Measurements from ENCODE around the gene CCDC77. TPM values are rescaled to one million over a fixed set of nuclear protein-coding genes. Genes with fewer than 3 reads are reported as not detected.
"Not testable (repeated sequence)": the region's sequence is repeated elsewhere in the genome, so short reads cannot be mapped to it uniquely, and the experiment has no call there.

Gene CCDC77
- 10 to 100 TPM; 13.8 to 13.9 TPM for total RNA-seq

DNA sequence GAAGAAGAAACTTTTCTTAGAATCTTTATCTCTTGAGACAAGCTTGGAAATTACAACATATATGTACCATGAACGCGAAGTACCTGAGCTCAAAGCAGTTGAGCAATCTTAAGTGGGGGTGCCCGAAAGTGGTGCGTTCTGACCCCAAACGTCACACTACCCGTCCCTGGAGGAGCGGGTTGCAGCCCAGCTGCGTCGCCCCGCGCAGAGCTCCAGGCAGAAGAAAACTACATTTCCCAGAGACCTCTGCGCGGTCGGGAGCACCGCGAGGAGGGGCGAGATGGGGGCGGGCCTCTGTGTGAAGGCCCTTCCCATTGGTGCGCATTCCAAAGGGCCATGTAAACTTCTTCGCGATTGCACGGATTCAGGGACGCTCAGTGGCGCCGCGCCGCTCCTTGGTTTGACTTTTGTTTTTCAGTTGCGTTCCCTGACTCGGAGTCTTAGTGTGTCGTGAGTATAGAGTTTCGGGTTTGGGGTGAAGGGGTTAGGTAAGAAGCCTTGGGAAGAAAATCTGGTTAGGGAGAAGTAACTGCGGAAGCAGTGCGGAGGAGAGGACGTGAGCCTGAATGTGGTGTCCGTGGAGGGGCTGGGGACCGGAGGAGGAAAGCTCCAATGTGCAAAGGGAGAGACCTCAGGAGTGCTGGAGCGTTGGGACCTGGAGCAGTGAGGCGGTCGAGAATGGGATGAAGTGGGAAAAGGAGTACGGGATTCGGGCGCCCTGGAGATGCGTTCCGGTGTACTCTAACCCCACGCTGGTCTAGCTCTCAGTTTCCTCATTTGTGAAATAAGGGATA, at the start of gene CCDC77:
Gene CCDC77, plus strand, starts transcription at position 410 of the 794 bp plus-strand sequence. CDS start 7,740 bp downstream, outside the sequence.
- Mint-ChIP-seq H3K4me3 (no peak within 1 kb of the TSS), H3K27ac (no peak within 1 kb of the TSS), H3K4me1 (peaks cover 4% of the 10 kb centered on the region), H3K9me3 (no peaks in the 10 kb centered on the region), H3K36me3 (no peaks in the 10 kb centered on the region), H3K27me3 (no peaks in the 10 kb centered on the region)
- peak; percentile 93 for DNase-seq

DNA sequence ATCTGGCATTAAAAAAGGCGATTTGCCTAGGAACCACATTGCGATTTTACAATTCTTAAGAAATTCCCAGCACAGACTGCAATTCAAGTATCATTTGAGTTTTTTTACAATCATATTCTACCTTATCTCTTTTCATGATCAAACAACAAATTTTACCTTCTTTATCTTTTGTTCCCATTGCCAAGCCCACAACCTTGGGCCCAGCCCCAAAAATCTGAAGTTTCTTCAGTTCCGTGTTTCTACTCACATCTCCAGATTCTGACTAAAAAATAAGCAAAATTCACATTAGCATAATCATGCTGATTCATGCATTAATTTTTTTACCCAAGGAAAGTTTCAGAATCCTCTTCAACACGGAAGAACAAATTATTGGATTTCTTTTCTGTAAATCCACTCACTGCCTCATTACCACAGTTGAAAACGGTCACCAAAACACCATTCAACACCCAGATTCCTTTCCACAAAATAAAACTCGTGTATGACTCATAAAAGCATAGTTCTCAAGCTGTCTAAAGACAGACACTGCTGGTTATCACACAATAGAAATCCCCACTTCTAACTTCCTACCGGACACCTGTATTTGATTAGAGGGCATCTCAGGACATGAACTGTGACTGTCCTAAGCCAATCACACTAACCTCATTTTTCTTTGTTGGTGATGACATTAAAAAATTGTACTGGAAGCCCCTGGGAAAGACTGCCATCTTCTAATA, 45.0 kb upstream of the CCDC77 start:
- Mint-ChIP-seq H3K4me3 (no peak overlapping the region), H3K27ac (no peak overlapping the region), H3K27me3 (no peaks in the 10 kb centered on the region), H3K4me1 (peaks cover 14% of the 10 kb centered on the region), H3K9me3 (no peaks in the 10 kb centered on the region), H3K36me3 (peaks cover 56% of the 10 kb centered on the region)
- DNase-seq, result no peak

DNA sequence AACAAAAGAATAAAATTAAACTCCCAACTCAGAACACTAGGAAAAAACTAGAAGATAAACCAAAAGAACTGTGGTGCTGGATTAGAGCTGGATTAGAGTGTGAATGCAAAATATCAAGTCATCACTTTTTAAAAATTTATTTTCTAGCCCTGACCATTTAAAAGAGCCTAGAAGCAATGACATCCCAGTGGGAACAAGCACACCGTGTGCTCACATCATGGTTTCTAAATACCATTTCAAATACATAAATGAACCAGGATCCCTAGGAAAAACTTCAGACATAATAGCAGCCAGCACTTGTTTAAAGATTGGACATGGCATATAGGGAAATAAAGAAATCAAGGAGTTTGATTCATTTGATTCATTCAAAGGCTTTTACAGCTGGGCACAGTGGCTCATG, 42.4 kb upstream of the CCDC77 start:
- no peaks in the 10 kb centered on the region for H3K9me3 Mint-ChIP-seq
- H3K4me3 Mint-ChIP-seq, result no peak overlapping the region
- H3K27me3 Mint-ChIP-seq, result no peaks in the 10 kb centered on the region
- no peak for DNase-seq
- peaks cover 14% of the 10 kb centered on the region for H3K4me1 Mint-ChIP-seq
- H3K36me3 Mint-ChIP-seq, result peaks cover 57% of the 10 kb centered on the region
- H3K27ac Mint-ChIP-seq, result peak overlapping the region; percentile 74

DNA sequence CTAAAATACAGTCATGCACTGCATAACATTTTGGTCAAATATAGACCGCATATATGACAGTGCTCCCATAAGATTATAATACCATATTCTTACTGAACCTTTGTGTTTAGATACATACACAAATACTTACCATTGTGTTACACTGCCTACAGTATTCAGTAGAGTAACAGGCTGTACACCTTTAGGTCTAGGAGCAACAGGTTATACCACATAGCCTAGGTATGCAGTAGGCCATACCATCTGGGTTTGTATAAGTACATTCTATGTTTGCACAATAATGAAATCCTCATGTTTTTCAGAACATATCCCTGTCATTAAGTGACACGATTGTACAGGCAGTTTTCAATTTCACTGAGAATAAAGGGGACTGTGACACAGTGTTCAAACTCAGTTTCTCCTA, 34.6 kb upstream of the CCDC77 start:
- Mint-ChIP-seq H3K4me3 (no peak overlapping the region), H3K9me3 (peaks cover 9% of the 10 kb centered on the region), H3K27ac (no peak overlapping the region), H3K4me1 (peaks cover 2% of the 10 kb centered on the region), H3K36me3 (peaks cover 72% of the 10 kb centered on the region), H3K27me3 (no peaks in the 10 kb centered on the region)
- no peak for DNase-seq

DNA sequence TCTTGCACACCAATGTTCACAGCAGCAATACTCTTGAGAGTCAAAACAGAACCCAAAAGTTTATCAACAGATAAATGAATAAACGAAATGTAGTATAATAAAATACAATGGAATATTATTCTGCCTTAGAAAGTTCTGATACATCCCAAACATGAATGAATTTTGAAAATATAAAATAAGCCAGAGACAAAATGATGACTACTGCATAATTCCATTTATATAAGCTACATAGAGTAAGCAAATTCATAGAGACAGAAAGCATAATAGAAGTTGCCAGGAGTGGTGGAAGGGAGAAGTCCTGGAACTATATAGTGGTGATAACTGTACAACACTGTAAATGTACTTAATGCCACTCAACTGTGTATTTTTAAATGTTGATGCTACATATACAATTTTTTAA, 33.5 kb upstream of the CCDC77 start:
- Mint-ChIP-seq H3K4me3 (no peak overlapping the region), H3K9me3 (peaks cover 14% of the 10 kb centered on the region), H3K36me3 (peaks cover 76% of the 10 kb centered on the region), H3K27ac (no peak overlapping the region), H3K27me3 (no peaks in the 10 kb centered on the region), H3K4me1 (peaks cover 2% of the 10 kb centered on the region)
- DNase-seq, result no peak

DNA sequence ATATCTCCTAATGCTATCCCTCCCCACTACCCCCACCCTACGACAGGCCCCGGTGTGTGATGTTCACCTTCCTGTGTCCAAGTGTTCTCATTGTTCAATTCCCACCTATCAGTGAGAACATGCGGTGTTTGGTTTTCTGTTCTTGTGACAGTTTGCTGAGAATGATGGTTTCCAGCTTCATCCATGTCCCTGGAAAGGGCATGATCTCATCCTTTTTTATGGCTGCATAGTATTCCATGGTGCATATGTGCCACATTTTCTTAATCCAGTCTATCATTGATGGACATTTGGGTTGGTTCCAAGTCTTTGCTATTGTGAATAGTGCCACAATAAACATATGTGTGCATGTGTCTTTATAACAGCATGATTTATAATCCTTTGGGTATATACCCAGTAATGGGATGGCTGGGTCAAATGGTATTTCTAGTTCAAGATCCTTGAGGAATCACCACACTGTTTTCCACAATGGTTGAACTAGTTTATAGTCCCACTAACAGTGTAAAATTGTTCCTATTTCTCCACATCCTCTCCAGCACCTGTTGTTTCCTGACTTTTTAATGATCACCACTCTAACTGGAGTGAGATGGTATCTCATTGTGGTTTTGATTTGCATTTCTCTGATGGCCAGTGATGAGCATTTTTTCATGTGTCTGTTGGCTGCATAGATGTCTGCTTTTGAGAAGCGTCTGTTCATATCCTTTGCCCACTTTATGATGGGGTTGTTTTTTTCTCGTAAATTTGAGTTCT, 30.5 kb upstream of the CCDC77 start:
- not testable (repeated sequence) for H3K4me1 Mint-ChIP-seq

DNA sequence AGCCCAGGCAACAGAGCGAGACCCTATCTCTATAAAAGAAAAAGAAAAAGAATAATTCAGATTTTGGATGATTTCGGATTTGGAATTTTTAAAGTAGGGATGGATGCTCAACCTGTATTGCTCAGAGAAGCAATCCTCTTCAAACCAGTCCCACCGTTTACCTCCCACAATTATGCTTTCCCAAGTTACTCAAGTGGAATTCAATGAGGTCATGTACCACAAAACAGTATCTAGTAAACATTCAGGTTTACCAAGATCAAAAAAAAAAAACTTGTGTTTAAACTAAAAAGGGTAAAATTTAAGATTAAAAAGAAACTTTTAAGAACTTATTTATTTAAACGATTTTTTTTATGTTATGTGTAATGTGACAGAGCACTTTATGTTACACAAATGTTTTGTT, 14.8 kb upstream of the CCDC77 start:
- Mint-ChIP-seq H3K36me3 (peaks cover 28% of the 10 kb centered on the region), H3K27ac (no peak overlapping the region), H3K4me3 (peak overlapping the region; percentile 45), H3K4me1 (peaks cover 28% of the 10 kb centered on the region), H3K9me3 (no peaks in the 10 kb centered on the region), H3K27me3 (no peaks in the 10 kb centered on the region)
- DNase-seq, result no peak

More for the DNA sequence above, 30.5 kb upstream of the CCDC77 start:
- H3K36me3 Mint-ChIP-seq, result peaks cover 81% of the 10 kb centered on the region
- DNase-seq, H3K4me3 Mint-ChIP-seq, H3K27ac Mint-ChIP-seq, H3K27me3 Mint-ChIP-seq: not testable (repeated sequence)
- H3K9me3 Mint-ChIP-seq, result peaks cover 13% of the 10 kb centered on the region

DNA sequence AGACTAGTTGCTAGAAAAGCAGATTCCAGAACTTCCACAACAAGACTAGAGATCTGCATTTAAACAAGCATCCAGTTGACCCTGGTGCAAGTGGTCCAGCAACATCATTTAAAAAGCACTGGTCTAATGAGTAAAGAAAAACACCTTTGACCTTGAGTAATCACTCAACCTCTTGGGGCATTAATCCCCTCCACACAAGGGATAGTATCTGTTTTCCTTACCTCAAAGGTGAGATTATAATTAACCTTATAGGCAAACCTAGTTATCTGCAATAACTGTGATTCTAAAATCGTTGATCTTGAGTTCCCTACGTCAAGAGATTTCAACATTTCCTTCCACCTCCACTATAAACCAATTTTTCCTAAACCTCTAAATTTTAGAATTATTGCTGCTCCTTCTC, 13.4 kb upstream of the CCDC77 start:
- H3K27ac Mint-ChIP-seq, result peak overlapping the region; percentile 98
- peaks cover 28% of the 10 kb centered on the region for H3K36me3 Mint-ChIP-seq
- no peak for DNase-seq
- no peaks in the 10 kb centered on the region for H3K27me3 Mint-ChIP-seq
- H3K4me3 Mint-ChIP-seq, result peak overlapping the region; percentile 95
- H3K9me3 Mint-ChIP-seq, result no peaks in the 10 kb centered on the region
- peaks cover 28% of the 10 kb centered on the region for H3K4me1 Mint-ChIP-seq

DNA sequence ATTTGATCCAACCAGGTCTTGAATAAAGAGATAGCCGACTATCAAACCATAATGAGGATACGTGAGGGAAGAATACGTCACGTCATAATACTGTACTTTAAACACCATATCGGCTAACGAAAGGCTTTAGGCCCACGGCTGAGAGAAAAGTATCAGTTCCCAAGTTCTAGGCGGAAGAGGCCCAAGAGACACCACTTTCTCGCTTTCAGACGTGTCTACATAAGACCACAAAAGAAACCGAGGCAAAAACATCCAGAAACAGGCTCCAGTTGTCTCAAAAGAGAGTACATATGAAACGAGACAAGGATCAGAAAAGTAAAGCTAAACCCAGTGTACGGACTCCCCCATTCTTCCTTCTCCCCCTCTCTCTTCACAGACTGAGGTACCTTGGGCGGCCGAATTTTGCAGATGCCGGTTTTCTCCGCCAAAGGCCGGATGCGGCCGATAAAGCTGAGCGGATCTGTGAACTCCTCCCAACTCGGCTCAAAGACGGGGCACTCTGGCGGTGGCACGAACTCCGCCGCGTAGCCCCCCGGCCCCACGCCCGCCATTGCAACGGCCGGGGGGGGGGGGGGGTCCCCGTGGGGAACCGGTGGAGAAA, 12.8 kb upstream of the CCDC77 start:
- Mint-ChIP-seq H3K4me1 (peaks cover 25% of the 10 kb centered on the region), H3K4me3 (peak overlapping the region; percentile 95), H3K27me3 (no peaks in the 10 kb centered on the region), H3K27ac (peak overlapping the region; percentile 98), H3K36me3 (peaks cover 28% of the 10 kb centered on the region), H3K9me3 (no peaks in the 10 kb centered on the region)
- peak; percentile 57 for DNase-seq

DNA sequence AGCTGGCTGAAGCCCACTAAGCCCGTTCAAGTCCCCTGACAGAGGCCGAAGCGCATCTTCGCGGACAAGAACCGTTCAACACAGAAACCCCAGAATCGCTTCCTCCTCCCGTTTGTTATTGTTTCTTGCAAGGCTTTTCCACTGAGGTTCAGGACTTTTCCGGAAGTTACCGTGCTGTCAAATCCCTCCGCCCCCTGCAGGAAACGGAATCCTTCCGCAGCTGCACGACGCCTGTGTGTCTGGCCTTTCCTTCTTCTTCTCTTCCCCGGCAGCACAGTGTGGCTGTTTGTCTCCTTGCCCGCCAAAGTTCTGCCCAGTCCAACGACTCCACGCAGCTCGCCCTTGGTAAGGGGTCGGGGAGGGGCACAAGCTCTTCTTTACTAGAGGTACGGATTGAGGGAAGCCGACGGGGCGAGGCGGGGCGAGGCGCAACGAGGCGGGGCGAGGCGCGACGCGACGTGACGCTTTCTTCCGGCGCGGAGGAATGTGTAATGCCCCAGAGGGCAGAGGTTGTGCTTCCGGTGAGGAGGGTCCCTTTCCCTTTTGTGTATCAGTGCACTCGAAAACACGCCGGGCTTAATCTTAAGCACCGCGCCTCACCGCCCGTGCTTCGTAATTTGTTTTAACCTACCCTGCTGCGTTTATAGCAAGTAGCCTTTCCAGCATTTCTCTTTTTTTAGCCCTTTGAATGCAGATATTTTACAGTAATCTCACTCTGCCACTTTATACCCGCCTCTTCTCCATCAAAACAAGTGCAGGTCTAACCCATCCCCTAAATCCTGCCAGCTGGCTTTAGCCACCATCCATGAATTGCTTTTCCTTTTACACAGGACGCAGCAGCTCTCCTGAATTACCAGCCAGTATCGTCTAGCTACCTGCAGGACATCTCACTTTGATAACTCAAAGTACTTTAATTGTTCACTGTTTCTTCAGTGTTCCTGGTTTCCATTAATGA, 12.0 kb upstream of the CCDC77 start, which contains the start of gene KDM5A:
Gene KDM5A, minus strand, starts transcription at position 179 of the 955 bp plus-strand sequence. CDS start 229 bp downstream, outside the sequence.
- H3K27me3 Mint-ChIP-seq, result no peaks in the 10 kb centered on the region
- no peaks in the 10 kb centered on the region for H3K9me3 Mint-ChIP-seq
- H3K36me3 Mint-ChIP-seq, result peaks cover 23% of the 10 kb centered on the region
- peak; percentile 91 for DNase-seq
- H3K4me3 Mint-ChIP-seq, result peak within 1 kb of the TSS; percentile 95
- H3K27ac Mint-ChIP-seq, result peak within 1 kb of the TSS; percentile 98
- peaks cover 21% of the 10 kb centered on the region for H3K4me1 Mint-ChIP-seq

DNA sequence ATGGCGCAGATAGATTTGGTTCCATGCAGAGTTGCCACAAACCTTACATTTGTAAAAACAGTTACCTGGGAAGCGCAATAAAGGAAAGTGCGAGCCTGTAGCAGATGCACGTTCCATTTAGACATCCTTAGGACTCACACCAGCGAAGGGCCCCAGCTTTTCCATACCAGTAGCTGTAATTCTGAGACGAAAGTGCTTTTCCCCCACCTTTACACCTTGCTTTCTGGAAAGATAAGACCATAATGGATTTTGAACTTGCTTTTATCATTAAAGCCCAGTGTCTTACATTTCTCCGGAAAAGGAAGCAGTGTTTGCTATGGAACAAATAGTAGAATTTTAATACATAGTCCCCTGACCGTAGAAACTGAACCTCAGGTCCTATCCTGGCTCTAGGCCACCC, 616 bp upstream of the CCDC77 start:
- H3K27me3 Mint-ChIP-seq, result no peaks in the 10 kb centered on the region
- H3K4me3 Mint-ChIP-seq, result no peak overlapping the region
- no peaks in the 10 kb centered on the region for H3K9me3 Mint-ChIP-seq
- H3K36me3 Mint-ChIP-seq, result no peaks in the 10 kb centered on the region
- peaks cover 4% of the 10 kb centered on the region for H3K4me1 Mint-ChIP-seq
- H3K27ac Mint-ChIP-seq, result no peak overlapping the region
- DNase-seq, result no peak

DNA sequence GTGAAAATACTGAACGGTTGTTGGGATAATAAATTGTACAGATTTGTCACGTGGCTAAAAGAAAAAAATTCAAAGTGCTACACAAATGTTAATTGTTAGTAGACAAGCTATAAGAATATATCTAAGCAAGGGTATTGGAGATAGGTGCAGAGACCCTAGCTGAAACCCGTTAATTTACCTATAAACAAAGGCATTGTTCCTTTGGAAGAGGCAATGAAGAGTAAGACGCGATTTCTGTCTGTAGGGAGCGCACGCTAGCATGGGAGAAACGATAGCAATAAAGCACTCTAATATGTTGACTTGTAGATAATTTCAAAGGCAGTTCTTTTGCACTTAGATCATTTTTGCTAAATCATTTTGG, 565 bp downstream of the CCDC77 start:
- peaks cover 4% of the 10 kb centered on the region for H3K4me1 Mint-ChIP-seq
- no peaks in the 10 kb centered on the region for H3K36me3 Mint-ChIP-seq
- H3K4me3 Mint-ChIP-seq, result no peak overlapping the region
- no peaks in the 10 kb centered on the region for H3K27me3 Mint-ChIP-seq
- no peaks in the 10 kb centered on the region for H3K9me3 Mint-ChIP-seq
- no peak for DNase-seq
- H3K27ac Mint-ChIP-seq, result no peak overlapping the region

DNA sequence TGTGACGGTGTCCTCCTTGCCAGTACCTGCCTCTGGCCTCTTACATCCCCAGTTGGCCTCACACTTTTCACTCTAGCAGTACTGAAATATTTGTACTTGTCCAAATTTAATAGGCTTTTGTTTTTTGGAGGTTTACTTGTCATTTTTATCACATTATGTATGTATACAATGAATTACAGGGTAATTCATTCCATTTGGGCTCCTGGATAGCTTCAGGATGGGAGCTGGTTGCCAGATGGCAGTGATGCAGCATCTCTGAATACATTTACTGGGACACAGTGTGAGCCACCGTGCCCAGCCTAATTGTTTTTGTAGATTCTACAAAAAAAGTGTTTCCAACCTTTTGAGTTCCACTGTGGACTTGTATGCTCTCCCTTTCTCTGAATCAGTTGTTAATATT, 13.4 kb downstream of the CCDC77 start:
- Mint-ChIP-seq H3K4me1 (no peaks in the 10 kb centered on the region), H3K27me3 (no peaks in the 10 kb centered on the region), H3K27ac (no peak overlapping the region), H3K4me3 (no peak overlapping the region), H3K9me3 (no peaks in the 10 kb centered on the region), H3K36me3 (peaks cover 22% of the 10 kb centered on the region)
- no peak for DNase-seq

DNA sequence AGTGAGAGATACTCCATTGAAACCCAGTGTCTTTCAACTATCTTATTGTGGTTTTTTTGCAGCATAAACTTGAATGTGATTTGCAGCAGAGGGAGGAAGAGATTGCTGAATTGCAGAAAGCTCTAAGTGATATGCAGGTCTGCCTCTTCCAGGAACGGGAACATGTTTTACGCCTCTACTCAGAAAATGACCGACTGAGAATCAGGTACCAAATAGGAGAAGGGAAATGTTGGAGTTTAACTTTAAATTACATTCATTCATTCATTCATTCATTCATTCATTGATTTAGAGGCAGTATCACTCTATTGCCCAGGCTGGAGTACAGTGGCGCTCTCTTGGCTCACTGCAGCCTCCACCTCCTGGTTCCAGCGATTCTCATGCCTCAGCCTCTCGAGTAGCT, 17.0 kb downstream of the CCDC77 start:
- H3K9me3 Mint-ChIP-seq, result no peaks in the 10 kb centered on the region
- no peaks in the 10 kb centered on the region for H3K4me1 Mint-ChIP-seq
- no peak for DNase-seq
- no peaks in the 10 kb centered on the region for H3K27me3 Mint-ChIP-seq
- no peak overlapping the region for H3K4me3 Mint-ChIP-seq
- H3K36me3 Mint-ChIP-seq, result peaks cover 19% of the 10 kb centered on the region
- no peak overlapping the region for H3K27ac Mint-ChIP-seq
